A549 (cell line): ENCODE results near the gene FOXK1. TPM values are rescaled to one million over a fixed set of nuclear protein-coding genes. Genes with fewer than 3 reads are reported as not detected.
A peak's percentile ranks its signal among the peaks of the same experiment; 100 is the strongest.

Experiments used
- ATAC-seq, 2 experiments: fragments of 200-7000 bp in 1 of 2; fragments of >200 bp in 1 of 2; cut with Nextera tagmentation in 1 of 2; cut with Tn5 transposase in 1 of 2; 3 replicates each; pipeline versions ENCODE4 v1.8.0 to v1.9.1; 2018 to 2020; ENCODE audit warnings: mild to moderate bottlenecking in 1 of 2, moderate library complexity in 1 of 2
- CTCF ChIA-PET: fragments of 300-600 bp; sonication (Branson Sonifier 250); formaldehyde crosslinking; extraction: SDS; loops from one replicate; lab custom pipeline; 2021; ENCODE audit warnings: antibody characterized with exemption, inconsistent platforms; lab: Yijun Ruan, JAX
- POLR2A ChIA-PET: fragments of 350-600 bp; formaldehyde crosslinking; extraction: SDS; loops from one replicate; lab custom pipeline; 2021; ENCODE audit warnings: antibody characterized with exemption, inconsistent platforms; lab: Yijun Ruan, JAX
- DNase-seq, 2 experiments: peaks; one replicate each; pipeline versions ENCODE4 v3.0.0 to v3.0.0-alpha.2; 2011 to 2016; ENCODE audit warnings: low read depth in 1 of 2, low spot score in 1 of 2
- FAIRE-seq: peaks from 2 replicates; lab custom pipeline; 2011; peaks lifted over from hg19 to GRCh38; lab: Jason Lieb, UNC
- H3K27ac ChIP-seq, 2 experiments: fragments of >200 bp; sonication (Bioruptor Twin); formaldehyde crosslinking; 3 replicates each; pipeline ENCODE4 v1.5.1; 2016 to 2017
- H3K4me1 ChIP-seq: fragments of >200 bp; sonication (Bioruptor Twin); formaldehyde crosslinking; 3 replicates; pipeline ENCODE4 v1.6.1; 2016
- H3K4me2 ChIP-seq: fragments of >200 bp; sonication (Bioruptor Twin); formaldehyde crosslinking; 3 replicates; pipeline ENCODE4 v1.6.1; 2016
- H3K4me3 ChIP-seq: fragments of >200 bp; sonication (Bioruptor Twin); formaldehyde crosslinking; 3 replicates; pipeline ENCODE4 v1.5.1; 2016
- H3K9me3 ChIP-seq: fragments of >200 bp; sonication (Bioruptor Twin); formaldehyde crosslinking; 3 replicates; pipeline ENCODE4 v1.6.1; 2016
- CBX2 ChIP-seq: fragments of 200-600 bp; sonication (generic); IDR thresholded peaks from 2 replicates; pipeline ENCODE4 v1.6.1; 2016; ENCODE audit warnings: low read depth, mild to moderate bottlenecking, borderline replicate concordance
- CBX8 ChIP-seq: fragments of 200-600 bp; sonication (generic); IDR thresholded peaks from 2 replicates; pipeline ENCODE4 v1.6.1; 2016
- E2F6 ChIP-seq: IDR thresholded peaks from 2 replicates; pipeline ENCODE4 v1.6.1; 2012; ENCODE audit warnings: low read depth, borderline replicate concordance
- EHMT2 ChIP-seq: fragments of 200-600 bp; sonication (generic); IDR thresholded peaks from 2 replicates; pipeline ENCODE4 v1.6.1; 2016; ENCODE audit warnings: antibody characterized with exemption, low read depth, mild to moderate bottlenecking, moderate library complexity
- EP300 ChIP-seq, 2 experiments: fragments of >200 bp; sonication (Bioruptor Twin); formaldehyde crosslinking; IDR thresholded peaks; 2 replicates in 1 of 2; 3 replicates in 1 of 2; pipeline ENCODE4 v1.6.1; 2016 to 2017
- ESRRA ChIP-seq: fragments of 150-350 bp; IDR thresholded peaks from 2 replicates; pipeline ENCODE4 v1.6.1; 2014; ENCODE audit warnings: mild to moderate bottlenecking, low read length, borderline replicate concordance
- FOSL2 ChIP-seq, 2 experiments: fragments of 450-650 bp in 1 of 2; fragments of >200 bp in 1 of 2; sonication (Bioruptor Twin) in 1 of 2; formaldehyde crosslinking; IDR thresholded peaks; 2 replicates each; pipeline versions ENCODE4 v1.5.0 to v1.6.1; 2016 to 2020; ENCODE audit warnings: mild to moderate bottlenecking in 1 of 2, moderate library complexity in 1 of 2
- JUN ChIP-seq, 2 experiments: fragments of >200 bp; sonication (Bioruptor Twin); formaldehyde crosslinking; IDR thresholded peaks; 2 replicates in 1 of 2; 3 replicates in 1 of 2; pipeline ENCODE4 v1.6.1; 2016 to 2017
- KDM5A ChIP-seq: fragments of 200-600 bp; sonication (generic); IDR thresholded peaks from 2 replicates; pipeline ENCODE4 v1.6.1; 2016; ENCODE audit warnings: antibody characterized with exemption, mild to moderate bottlenecking
- MAFK ChIP-seq: fragments of 450-650 bp; IDR thresholded peaks from 2 replicates; pipeline ENCODE4 v1.6.1; 2014; ENCODE audit not compliant: partially characterized antibody
- MAZ ChIP-seq: fragments of 150-350 bp; IDR thresholded peaks from 2 replicates; pipeline ENCODE4 v1.6.1; 2014; ENCODE audit warnings: antibody characterized with exemption, low read depth, low read length, borderline replicate concordance
- NFE2L2 ChIP-seq: fragments of 150-350 bp; conservative IDR thresholded peaks from 2 replicates; pipeline ENCODE4 v1.6.1; 2014; ENCODE audit warnings: low read length
- NR3C1 ChIP-seq: fragments of >200 bp; sonication (Bioruptor Twin); formaldehyde crosslinking; IDR thresholded peaks from 3 replicates; pipeline ENCODE4 v1.6.1; 2017
- RARB ChIP-seq: fragments of 250-450 bp; sonication (Bioruptor Pico); IDR thresholded peaks from 2 replicates; pipeline ENCODE4 v1.8.0; 2021; ENCODE audit warnings: mild to moderate bottlenecking, moderate library complexity
- RCOR1 ChIP-seq: fragments of 150-350 bp; IDR thresholded peaks from 2 replicates; pipeline ENCODE4 v1.6.1; 2014; ENCODE audit warnings: antibody characterized with exemption, low read length, low read depth
- RNF2 ChIP-seq: fragments of 200-600 bp; sonication (generic); IDR thresholded peaks from 2 replicates; pipeline ENCODE4 v1.6.1; 2016; ENCODE audit warnings: low read depth, mild to moderate bottlenecking, antibody characterized with exemption, moderate library complexity, borderline replicate concordance
- TFCP2L1 ChIP-seq: fragments of 250-450 bp; sonication (Bioruptor Pico); IDR thresholded peaks from 2 replicates; pipeline ENCODE4 v1.5.0; 2021; ENCODE audit warnings: mild to moderate bottlenecking
- TP53 ChIP-seq: fragments of 250-450 bp; sonication (Bioruptor Pico); IDR thresholded peaks from 2 replicates; pipeline ENCODE4 v1.5.0; 2021; ENCODE audit warnings: mild to moderate bottlenecking, moderate library complexity
- ZSCAN20 ChIP-seq: fragments of 250-450 bp; sonication (Bioruptor Pico); IDR thresholded peaks from 2 replicates; pipeline ENCODE4 v1.8.0; 2022; ENCODE audit warnings: mild to moderate bottlenecking, moderate library complexity
- WGBS: methylation state at CpG from one replicate; pipeline ENCODE4 v1.1.6; 2017; ENCODE audit errors: missing lambda C conversion rate; 5-methylcytosine and 5-hydroxymethylcytosine counted together
- polyA plus RNA-seq, 4 experiments: library from polyadenylated mRNA; depleted of rRNA in 3 of 4; stranded (reverse); fragments of >200 nt; fragmentation: RNase III in 1 of 4; extraction: RNeasy Plus Mini Kit Qiagen cat#74134 plus additional on column Dnase treatment in 1 of 4; gene quantifications; 2 replicates in 3 of 4; 3 replicates in 1 of 4; pipeline ENCODE4 v1.2.3, GENCODE V29; 2011 to 2017
- TF ChIP-seq, protein P1 (sequence below): fragments of 200-600 bp; sonication (generic); IDR thresholded peaks from 2 replicates; pipeline ENCODE4 v1.6.1; 2016; ENCODE audit warnings: antibody characterized with exemption, mild to moderate bottlenecking, moderate library complexity
- TF ChIP-seq, protein P2 (sequence below): fragments of 450-650 bp; IDR thresholded peaks from 2 replicates; pipeline ENCODE4 v1.6.1; 2014; ENCODE audit warnings: antibody characterized with exemption

The FOXK1 gene
- polyA plus RNA-seq, 2 of the 4 experiments (the other 2 are of a cell fraction), result 6.8 to 10.9 TPM

GRCh38 chr7:4707217-4707741, 25.2 kb downstream of the FOXK1 start:
- no peak for ATAC-seq
- H3K27ac ChIP-seq, result no peak overlapping the region
- no peak overlapping the region for H3K4me2 ChIP-seq
- peaks cover 31% of the 10 kb centered on the region for H3K4me1 ChIP-seq
- no peak for DNase-seq
- WGBS, result 94% methylated on average over 22 of the region's 22 CpGs
- FAIRE-seq, result no peak
- no peak overlapping the region for H3K4me3 ChIP-seq
- ChIA-PET POLR2A (no interaction called here), CTCF (interaction anchor here (0.5 to 0.6 kb wide), 2 partner anchors 14 to 95 kb away, joined by 3 to 4 read pairs; no protein-coding TSS in a partner anchor)
- TF ChIP-seq KDM5A, result no peak
- TF ChIP-seq EP300 (IDR thresholded peaks at IDR 0.05), result no peak
- TF ChIP-seq FOSL2 (IDR thresholded peaks at IDR 0.05), result no peak
- TF ChIP-seq FOSL2 (CRISPR knock-in tag; IDR thresholded peaks at IDR 0.05), result no peak
- no peak for TF ChIP-seq MAZ
- TF ChIP-seq TP53, result no peak
- no peak for TF ChIP-seq RARB
- TF ChIP-seq CBX8, result no peak
- no peak for TF ChIP-seq E2F6
- TF ChIP-seq TFCP2L1 (CRISPR knock-in tag), result no peak
- TF ChIP-seq, protein P1, sequence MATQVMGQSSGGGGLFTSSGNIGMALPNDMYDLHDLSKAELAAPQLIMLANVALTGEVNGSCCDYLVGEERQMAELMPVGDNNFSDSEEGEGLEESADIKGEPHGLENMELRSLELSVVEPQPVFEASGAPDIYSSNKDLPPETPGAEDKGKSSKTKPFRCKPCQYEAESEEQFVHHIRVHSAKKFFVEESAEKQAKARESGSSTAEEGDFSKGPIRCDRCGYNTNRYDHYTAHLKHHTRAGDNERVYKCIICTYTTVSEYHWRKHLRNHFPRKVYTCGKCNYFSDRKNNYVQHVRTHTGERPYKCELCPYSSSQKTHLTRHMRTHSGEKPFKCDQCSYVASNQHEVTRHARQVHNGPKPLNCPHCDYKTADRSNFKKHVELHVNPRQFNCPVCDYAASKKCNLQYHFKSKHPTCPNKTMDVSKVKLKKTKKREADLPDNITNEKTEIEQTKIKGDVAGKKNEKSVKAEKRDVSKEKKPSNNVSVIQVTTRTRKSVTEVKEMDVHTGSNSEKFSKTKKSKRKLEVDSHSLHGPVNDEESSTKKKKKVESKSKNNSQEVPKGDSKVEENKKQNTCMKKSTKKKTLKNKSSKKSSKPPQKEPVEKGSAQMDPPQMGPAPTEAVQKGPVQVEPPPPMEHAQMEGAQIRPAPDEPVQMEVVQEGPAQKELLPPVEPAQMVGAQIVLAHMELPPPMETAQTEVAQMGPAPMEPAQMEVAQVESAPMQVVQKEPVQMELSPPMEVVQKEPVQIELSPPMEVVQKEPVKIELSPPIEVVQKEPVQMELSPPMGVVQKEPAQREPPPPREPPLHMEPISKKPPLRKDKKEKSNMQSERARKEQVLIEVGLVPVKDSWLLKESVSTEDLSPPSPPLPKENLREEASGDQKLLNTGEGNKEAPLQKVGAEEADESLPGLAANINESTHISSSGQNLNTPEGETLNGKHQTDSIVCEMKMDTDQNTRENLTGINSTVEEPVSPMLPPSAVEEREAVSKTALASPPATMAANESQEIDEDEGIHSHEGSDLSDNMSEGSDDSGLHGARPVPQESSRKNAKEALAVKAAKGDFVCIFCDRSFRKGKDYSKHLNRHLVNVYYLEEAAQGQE, result no peak
- no peak for TF ChIP-seq ZSCAN20 (CRISPR knock-in tag)
- H3K9me3 ChIP-seq, result no peaks in the 10 kb centered on the region

- POLR2A ChIA-PET, result no interaction called here
- DNase-seq, result no peak
- no peak for ATAC-seq
- TF ChIP-seq NFE2L2 (no peak), ESRRA (no peak), CBX2 (no peak), NR3C1 (no peak), RNF2 (no peak), MAFK (no peak), RCOR1 (no peak), JUN (IDR thresholded peaks at IDR 0.05) (no peak), EHMT2 (no peak)
- TF ChIP-seq, protein P1, result no peak
- TF ChIP-seq, protein P2, sequence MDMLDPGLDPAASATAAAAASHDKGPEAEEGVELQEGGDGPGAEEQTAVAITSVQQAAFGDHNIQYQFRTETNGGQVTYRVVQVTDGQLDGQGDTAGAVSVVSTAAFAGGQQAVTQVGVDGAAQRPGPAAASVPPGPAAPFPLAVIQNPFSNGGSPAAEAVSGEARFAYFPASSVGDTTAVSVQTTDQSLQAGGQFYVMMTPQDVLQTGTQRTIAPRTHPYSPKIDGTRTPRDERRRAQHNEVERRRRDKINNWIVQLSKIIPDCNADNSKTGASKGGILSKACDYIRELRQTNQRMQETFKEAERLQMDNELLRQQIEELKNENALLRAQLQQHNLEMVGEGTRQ, result no peak
- TF ChIP-seq, all 56 proteins: peak for 0
- H3K4me1 ChIP-seq, result peaks cover 37% of the 10 kb centered on the region
- no peak overlapping the region for H3K4me3 ChIP-seq
- H3K9me3 ChIP-seq, result no peaks in the 10 kb centered on the region
- no peak overlapping the region for H3K4me2 ChIP-seq
- FAIRE-seq, result no peak
- CTCF ChIA-PET, result interaction anchor here (0.5 kb wide), 1 partner anchor 42 kb away, joined by 3 read pairs; no protein-coding TSS in a partner anchor
- WGBS, result 88% methylated on average over 12 of the region's 12 CpGs
- peak overlapping the region in 1 of 2 experiments; percentile 21; a peak in 1 of 6 replicates for H3K27ac ChIP-seq
Measured at GRCh38 chr7:4707980-4708411, 25.9 kb downstream of the FOXK1 start.
